ENCODE measurements around the gene CEBPE.

The CEBPE gene

GRCh38 chr14:23145794-23146350 is 26.8 kb upstream of the CEBPE start:
- DNase-seq (ENCODE audit: insufficient read length, low spot score) (no peak), FAIRE-seq (no peak)

GRCh38 chr14:23143911-23144310 is 24.9 kb upstream of the CEBPE start:
- FAIRE-seq (no peak), DNase-seq (ENCODE audit: insufficient read length, low spot score) (no peak)

GRCh38 chr14:23142826-23143225 is 23.8 kb upstream of the CEBPE start:
- FAIRE-seq, result no peak
- no peak for DNase-seq (ENCODE audit: insufficient read length, low spot score)

- FAIRE-seq (no peak), DNase-seq (ENCODE audit: insufficient read length, low spot score) (no peak)
Measured at GRCh38 chr14:23141706-23142444, 22.8 kb upstream of the CEBPE start.

GRCh38 chr14:23140371-23140770 is 21.3 kb upstream of the CEBPE start:
- DNase-seq (ENCODE audit: insufficient read length, low spot score) (no peak), FAIRE-seq (no peak)

GRCh38 chr14:23139874-23140273 is 20.8 kb upstream of the CEBPE start:
- DNase-seq (ENCODE audit: insufficient read length, low spot score) (no peak), FAIRE-seq (no peak)

- DNase-seq (ENCODE audit: insufficient read length, low spot score), result no peak
- FAIRE-seq, result no peak
Measured at GRCh38 chr14:23137813-23138535, 18.9 kb upstream of the CEBPE start.

GRCh38 chr14:23137192-23137812 is 18.2 kb upstream of the CEBPE start:
- DNase-seq (ENCODE audit: insufficient read length, low spot score), result no peak
- no peak for FAIRE-seq

- FAIRE-seq, result no peak
- DNase-seq (ENCODE audit: insufficient read length, low spot score), result no peak
Measured at GRCh38 chr14:23136566-23137133, 17.6 kb upstream of the CEBPE start.

GRCh38 chr14:23132970-23133369 is 13.9 kb upstream of the CEBPE start:
- FAIRE-seq (no peak), DNase-seq (ENCODE audit: insufficient read length, low spot score) (no peak)

- FAIRE-seq (no peak), DNase-seq (ENCODE audit: insufficient read length, low spot score) (no peak)
Measured at GRCh38 chr14:23131482-23131881, 12.4 kb upstream of the CEBPE start.

GRCh38 chr14:23130871-23131270 is 11.8 kb upstream of the CEBPE start:
- DNase-seq (ENCODE audit: insufficient read length, low spot score), result no peak
- no peak for FAIRE-seq

GRCh38 chr14:23129759-23130316 is 10.8 kb upstream of the CEBPE start:
- no peak for FAIRE-seq
- no peak for DNase-seq (ENCODE audit: insufficient read length, low spot score)

GRCh38 chr14:23128969-23129758 is 10.1 kb upstream of the CEBPE start:
- no peak for FAIRE-seq
- no peak for DNase-seq (ENCODE audit: insufficient read length, low spot score)

GRCh38 chr14:23127861-23128260 is 8.8 kb upstream of the CEBPE start:
- DNase-seq (ENCODE audit: insufficient read length, low spot score), result no peak

GRCh38 chr14:23126548-23127278 is 7.7 kb upstream of the CEBPE start:
- FAIRE-seq (no peak), DNase-seq (ENCODE audit: insufficient read length, low spot score) (no peak)

More at GRCh38 chr14:23127861-23128260, 8.8 kb upstream of the CEBPE start:
- no peak for FAIRE-seq

- DNase-seq (ENCODE audit: insufficient read length, low spot score) (no peak), FAIRE-seq (no peak)
Measured at GRCh38 chr14:23125933-23126524, 7.0 kb upstream of the CEBPE start.

- FAIRE-seq, result no peak
- no peak for DNase-seq (ENCODE audit: insufficient read length, low spot score)
Measured at GRCh38 chr14:23125011-23125410, 6.0 kb upstream of the CEBPE start.

- no peak for DNase-seq (ENCODE audit: insufficient read length, low spot score)
- FAIRE-seq, result no peak
Measured at GRCh38 chr14:23124337-23124954, 5.4 kb upstream of the CEBPE start.

Measured in GM19239 (cell line).